ENCODE results near the gene AMN. TPM values are rescaled to one million over a fixed set of nuclear protein-coding genes. Genes with fewer than 3 reads are reported as not detected.
A peak's percentile ranks its signal among the peaks of the same experiment; 100 is the strongest.
"Not testable (repeated sequence)": the region's sequence is repeated elsewhere in the genome, so short reads cannot be mapped to it uniquely, and the experiment has no call there.

The AMN gene
- total and polyA plus RNA-seq, 2 donors (not counting 1 experiment from before 2014, with no cell fraction given): 11.5 to 15.0 TPM

- Mint-ChIP-seq H3K9me3 (ENCODE audit: insufficient read depth) (no peaks in the 10 kb centered on the region), H3K4me1 (peaks cover 4% of the 10 kb centered on the region), H3K27ac (no peak overlapping the region), H3K4me3 (no peak overlapping the region), H3K27me3 (no peaks in the 10 kb centered on the region)
- Histone ChIP-seq H3K27me3 (replicated peaks in 1 of 4; ENCODE audit: control extremely low read depth in 1 of 4, control insufficient read depth in 3 of 4, insufficient read depth in 4 of 4, low read length in 3 of 4) (no peaks in the 10 kb centered on the region), H3K4me3 (ENCODE audit: control extremely low read depth in 1 of 5, extremely low read depth in 1 of 5, insufficient read depth in 1 of 5, low read depth in 2 of 5, low read length in 4 of 5) (no peak overlapping the region), H3K27ac (ENCODE audit: low read length in 2 of 2) (no peak overlapping the region), H3K4me1 (ENCODE audit: control insufficient read depth in 2 of 2, insufficient read depth in 2 of 2, low read length in 2 of 2) (peaks cover 4 to 5% of the 10 kb centered on the region in 2 donors), H3K4me2 (replicated peaks; ENCODE audit: low read depth, low read length, poor library complexity, severe bottlenecking) (no peak overlapping the region), H3K9me3 (ENCODE audit: control extremely low read depth in 1 of 3, control insufficient read depth in 2 of 3, insufficient read depth in 1 of 3, low read length in 2 of 3) (no peaks in the 10 kb centered on the region), H2AFZ (ENCODE audit: insufficient read depth, low read depth, low read length, poor library complexity, severe bottlenecking) (no peak overlapping the region), H4K20me1 (ENCODE audit: control insufficient read depth, insufficient read depth, low read length, poor library complexity, severe bottlenecking) (no peaks in the 10 kb centered on the region), H3K9ac (ENCODE audit: low read length) (no peak overlapping the region), H3K79me2 (ENCODE audit: control insufficient read depth, insufficient read depth, low read length) (peaks cover 3% of the 10 kb centered on the region), H3K36me3 (replicated peaks in 1 of 2; ENCODE audit: control extremely low read depth in 1 of 2, control insufficient read depth in 1 of 2, extremely low read depth in 1 of 2, insufficient read depth in 2 of 2, low read length in 1 of 2) (peaks cover 2 to 79% of the 10 kb centered on the region in 2 experiments)
- intact Hi-C loops (cut with micrococcal nuclease): no loop called here
- ChIA-PET CTCF (no interaction called here), POLR2A (no interaction called here)
- WGBS (ENCODE audit: insufficient coverage): 97% methylated on average over 7 of the region's 8 CpGs
- DNase-seq (no peak), ATAC-seq (ENCODE audit: low read depth) (no peak)
- TF ChIP-seq EZH2 (IDR thresholded peaks at IDR 0.05; ENCODE audit: borderline replicate concordance, insufficient read depth, low read depth, low read length, poor library complexity, severe bottlenecking) (no peak), CTCF (IDR thresholded peaks at IDR 0.05) (no peak)
Measured at GRCh38 chr14:102892651-102893050, 29.8 kb upstream of the AMN start.

DNA sequence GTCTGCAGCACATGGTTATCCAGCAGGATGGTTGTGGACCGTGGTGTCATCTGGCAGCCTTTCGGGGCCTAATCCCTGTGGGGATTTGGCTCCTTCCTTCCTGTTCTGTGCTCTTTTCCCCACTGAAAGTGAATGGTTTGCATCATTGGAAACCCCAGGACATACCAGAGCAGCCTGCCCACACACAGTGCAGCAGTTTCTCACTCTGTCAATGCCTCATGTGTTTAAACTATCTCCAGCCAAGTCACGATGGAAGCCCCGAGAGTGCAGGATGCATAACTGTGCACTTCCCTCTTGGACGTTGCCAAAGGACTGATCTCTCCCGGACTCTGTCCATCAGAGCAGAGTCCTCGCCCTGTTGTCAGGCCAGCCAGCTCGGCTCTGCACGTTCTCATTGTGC lies 29.0 kb upstream of the AMN start:
- peaks cover under 1% of the 10 kb centered on the region for H3K79me2 ChIP-seq (ENCODE audit: control insufficient read depth, insufficient read depth, low read length)
- Mint-ChIP-seq H3K4me1 (peaks cover 10% of the 10 kb centered on the region), H3K4me3 (no peak overlapping the region), H3K27ac (no peak overlapping the region), H3K9me3 (ENCODE audit: insufficient read depth) (no peaks in the 10 kb centered on the region), H3K27me3 (no peaks in the 10 kb centered on the region)
- no peak overlapping the region for H3K4me2 ChIP-seq (replicated peaks; ENCODE audit: low read depth, low read length, poor library complexity, severe bottlenecking)
- POLR2A ChIA-PET: no interaction called here
- intact Hi-C loops (cut with micrococcal nuclease): no loop called here
- no peak overlapping the region for H3K4me3 ChIP-seq (ENCODE audit: control extremely low read depth in 1 of 5, extremely low read depth in 1 of 5, insufficient read depth in 1 of 5, low read depth in 2 of 5, low read length in 4 of 5)
- ATAC-seq (ENCODE audit: low read depth): no peak
- H2AFZ ChIP-seq (ENCODE audit: insufficient read depth, low read depth, low read length, poor library complexity, severe bottlenecking): no peak overlapping the region
- DNase-seq: no peak
- CTCF ChIA-PET: no interaction called here
- H3K27me3 ChIP-seq (replicated peaks in 1 of 4; ENCODE audit: control extremely low read depth in 1 of 4, control insufficient read depth in 3 of 4, insufficient read depth in 4 of 4, low read length in 3 of 4): no peaks in the 10 kb centered on the region
- no peak overlapping the region for H3K9ac ChIP-seq (ENCODE audit: low read length)
- peaks cover 2 to 77% of the 10 kb centered on the region in 2 experiments for H3K36me3 ChIP-seq (replicated peaks in 1 of 2; ENCODE audit: control extremely low read depth in 1 of 2, control insufficient read depth in 1 of 2, extremely low read depth in 1 of 2, insufficient read depth in 2 of 2, low read length in 1 of 2)
- TF ChIP-seq CTCF (IDR thresholded peaks at IDR 0.05) (no peak), EZH2 (IDR thresholded peaks at IDR 0.05; ENCODE audit: borderline replicate concordance, insufficient read depth, low read depth, low read length, poor library complexity, severe bottlenecking) (no peak)
- WGBS (ENCODE audit: insufficient coverage): 80% methylated on average over 9 of the region's 9 CpGs
- peaks cover 12 to 13% of the 10 kb centered on the region in 2 donors for H3K4me1 ChIP-seq (ENCODE audit: control insufficient read depth in 2 of 2, insufficient read depth in 2 of 2, low read length in 2 of 2)
- no peak overlapping the region for H3K27ac ChIP-seq (ENCODE audit: low read length in 2 of 2)
- H3K9me3 ChIP-seq (ENCODE audit: control extremely low read depth in 1 of 3, control insufficient read depth in 2 of 3, insufficient read depth in 1 of 3, low read length in 2 of 3): no peaks in the 10 kb centered on the region
- no peaks in the 10 kb centered on the region for H4K20me1 ChIP-seq (ENCODE audit: control insufficient read depth, insufficient read depth, low read length, poor library complexity, severe bottlenecking)

GRCh38 chr14:102896735-102897134 lies 25.7 kb upstream of the AMN start:
- Histone ChIP-seq H3K27ac (ENCODE audit: low read length in 2 of 2) (peak overlapping the region in 1 of 2 donors; percentile 84), H3K4me1 (ENCODE audit: control insufficient read depth in 2 of 2, insufficient read depth in 2 of 2, low read length in 2 of 2) (peaks cover 42 to 45% of the 10 kb centered on the region in 2 donors), H3K36me3 (replicated peaks in 1 of 2; ENCODE audit: control extremely low read depth in 1 of 2, control insufficient read depth in 1 of 2, extremely low read depth in 1 of 2, insufficient read depth in 2 of 2, low read length in 1 of 2) (peaks cover 2 to 55% of the 10 kb centered on the region in 2 experiments)
- H3K79me2 ChIP-seq (ENCODE audit: control insufficient read depth, insufficient read depth, low read length); H3K27me3 Mint-ChIP-seq; POLR2A ChIA-PET; intact Hi-C loops (cut with micrococcal nuclease); DNase-seq; H4K20me1 ChIP-seq (ENCODE audit: control insufficient read depth, insufficient read depth, low read length, poor library complexity, severe bottlenecking); H3K4me2 ChIP-seq (replicated peaks; ENCODE audit: low read depth, low read length, poor library complexity, severe bottlenecking); H3K4me3 ChIP-seq (ENCODE audit: control extremely low read depth in 1 of 5, extremely low read depth in 1 of 5, insufficient read depth in 1 of 5, low read depth in 2 of 5, low read length in 4 of 5); H2AFZ ChIP-seq (ENCODE audit: insufficient read depth, low read depth, low read length, poor library complexity, severe bottlenecking); H3K27me3 ChIP-seq (replicated peaks in 1 of 4; ENCODE audit: control extremely low read depth in 1 of 4, control insufficient read depth in 3 of 4, insufficient read depth in 4 of 4, low read length in 3 of 4); H3K9me3 Mint-ChIP-seq (ENCODE audit: insufficient read depth); ATAC-seq (ENCODE audit: low read depth); H3K9ac ChIP-seq (ENCODE audit: low read length); H3K4me3 Mint-ChIP-seq; H3K9me3 ChIP-seq (ENCODE audit: control extremely low read depth in 1 of 3, control insufficient read depth in 2 of 3, insufficient read depth in 1 of 3, low read length in 2 of 3): not testable (repeated sequence)
- H3K4me1 Mint-ChIP-seq: peaks cover 38% of the 10 kb centered on the region
- peak overlapping the region; percentile 53 for H3K27ac Mint-ChIP-seq
- CTCF ChIA-PET: interaction anchor here (1.0 to 1.5 kb wide), 2 partner anchors 8 to 202 kb away, joined by 3 to 4 read pairs; no protein-coding TSS in a partner anchor
